COR-L47 (cell line): ENCODE results near the gene UGT1A5.
"Not testable (repeated sequence)": the region's sequence is repeated elsewhere in the genome, so short reads cannot be mapped to it uniquely, and the experiment has no call there.

ENCODE experiments used
- DNase-seq: peaks from one replicate; lab custom pipeline; 2025; lab: John Stamatoyannopoulos, UW

The UGT1A5 gene

DNA sequence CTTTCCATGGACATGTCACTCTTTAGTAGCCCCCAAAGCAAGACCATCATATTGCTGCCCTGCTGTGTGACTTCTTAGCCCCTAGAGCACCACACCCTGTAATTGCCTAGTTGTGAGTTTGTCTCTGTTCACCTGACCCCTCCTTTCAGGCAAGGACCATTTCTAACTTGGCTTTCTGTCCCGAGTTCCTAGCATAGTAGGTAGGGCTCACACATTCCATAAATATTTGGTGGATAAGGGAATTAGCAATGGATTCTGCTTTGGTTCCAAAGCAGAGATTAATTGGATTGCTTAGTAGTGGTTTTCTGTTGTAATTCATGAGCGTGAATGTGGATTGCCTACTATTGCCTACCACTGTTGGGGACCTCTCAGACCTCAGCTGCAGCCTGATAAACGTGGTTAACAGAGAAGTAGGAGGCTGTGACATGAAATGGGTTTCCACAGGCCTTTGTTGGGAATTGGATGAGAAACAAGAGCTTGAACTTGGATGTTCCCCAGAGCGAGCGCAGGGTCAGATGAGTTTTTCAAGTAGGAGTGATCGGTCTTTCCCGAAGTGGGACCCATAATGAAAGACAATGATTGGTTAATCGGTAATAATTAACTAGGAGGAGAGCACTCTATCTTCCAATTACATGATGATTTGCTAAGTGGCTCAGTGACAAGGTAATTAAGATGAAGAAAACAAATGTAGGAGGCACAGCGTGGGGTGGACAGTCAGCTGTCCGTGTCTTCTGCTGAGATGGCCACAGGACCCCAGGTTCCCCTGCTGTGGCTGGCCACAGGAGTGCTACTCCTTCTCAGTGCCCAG, 34.0 kb downstream of the UGT1A5 start:
- DNase-seq, result no peak

DNA sequence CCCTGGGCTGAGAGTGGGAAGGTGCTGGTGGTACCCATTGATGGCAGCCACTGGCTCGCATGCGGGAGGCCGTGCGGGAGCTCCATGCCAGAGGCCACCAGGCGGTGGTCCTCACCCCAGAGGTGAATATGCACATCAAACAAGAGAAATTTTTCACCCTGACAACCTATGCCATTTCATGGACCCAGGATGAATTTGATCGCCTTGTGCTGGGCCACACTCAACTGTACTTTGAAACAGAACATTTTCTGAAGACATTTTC, 34.5 kb downstream of the UGT1A5 start:
- no peak for DNase-seq

DNA sequence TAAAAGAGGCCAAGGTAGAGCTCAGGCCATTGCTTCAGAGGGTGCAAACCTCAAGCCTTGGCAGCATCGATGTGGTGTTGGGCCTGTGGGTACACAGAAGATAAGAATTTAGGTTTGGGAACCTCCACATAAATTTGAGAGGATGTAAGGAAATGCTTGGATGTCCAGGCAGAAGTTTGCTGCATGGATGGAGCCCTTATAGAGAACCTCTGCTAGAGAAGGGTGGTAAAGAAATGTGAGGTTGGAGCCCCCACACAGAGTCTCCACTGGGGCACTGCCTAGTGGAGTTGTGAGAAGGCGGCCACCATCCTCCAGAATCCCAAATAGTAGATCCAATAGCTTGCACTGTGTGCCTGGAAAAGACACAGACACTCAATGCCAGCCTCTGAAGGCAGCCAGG, 38.0 kb downstream of the UGT1A5 start:
- DNase-seq, result not testable (repeated sequence)

DNA sequence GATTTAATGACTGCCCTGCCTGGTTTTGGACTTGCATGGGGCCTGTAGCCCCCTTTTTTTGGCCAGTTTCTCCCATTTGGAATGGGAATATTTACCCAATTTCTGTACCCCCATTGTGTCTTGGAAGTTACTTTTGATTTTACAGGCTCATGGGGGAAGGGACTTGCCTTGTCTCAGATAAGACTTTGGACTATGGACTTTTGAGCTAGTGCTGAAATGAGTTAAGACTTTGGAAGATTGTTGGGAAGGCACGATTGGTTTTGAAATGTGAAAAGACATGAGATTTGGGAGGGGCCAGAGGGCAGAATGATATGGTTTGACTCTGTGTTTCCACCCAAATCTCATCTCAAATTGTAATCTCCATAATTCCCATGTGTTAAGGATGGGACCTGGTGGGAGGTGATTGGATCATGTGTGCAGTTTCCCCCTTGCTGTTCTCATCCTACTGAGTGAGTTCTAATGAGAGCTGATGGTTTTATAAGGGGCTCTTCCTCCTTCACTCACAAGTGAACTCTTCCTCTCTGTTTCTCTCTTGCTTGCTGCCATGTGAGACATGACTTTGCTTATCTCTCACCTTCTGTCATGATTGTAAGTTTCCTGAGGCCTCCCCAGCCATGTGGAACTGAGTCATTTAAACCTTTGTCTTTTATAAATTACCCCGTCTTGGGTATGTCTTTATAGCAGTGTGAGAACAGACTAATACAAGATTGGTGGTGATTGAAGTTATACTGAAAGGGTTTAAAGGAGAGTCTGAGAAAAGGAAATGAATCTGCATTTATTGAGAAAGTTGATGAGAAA, 38.7 kb downstream of the UGT1A5 start:
- DNase-seq, result not testable (repeated sequence)

DNA sequence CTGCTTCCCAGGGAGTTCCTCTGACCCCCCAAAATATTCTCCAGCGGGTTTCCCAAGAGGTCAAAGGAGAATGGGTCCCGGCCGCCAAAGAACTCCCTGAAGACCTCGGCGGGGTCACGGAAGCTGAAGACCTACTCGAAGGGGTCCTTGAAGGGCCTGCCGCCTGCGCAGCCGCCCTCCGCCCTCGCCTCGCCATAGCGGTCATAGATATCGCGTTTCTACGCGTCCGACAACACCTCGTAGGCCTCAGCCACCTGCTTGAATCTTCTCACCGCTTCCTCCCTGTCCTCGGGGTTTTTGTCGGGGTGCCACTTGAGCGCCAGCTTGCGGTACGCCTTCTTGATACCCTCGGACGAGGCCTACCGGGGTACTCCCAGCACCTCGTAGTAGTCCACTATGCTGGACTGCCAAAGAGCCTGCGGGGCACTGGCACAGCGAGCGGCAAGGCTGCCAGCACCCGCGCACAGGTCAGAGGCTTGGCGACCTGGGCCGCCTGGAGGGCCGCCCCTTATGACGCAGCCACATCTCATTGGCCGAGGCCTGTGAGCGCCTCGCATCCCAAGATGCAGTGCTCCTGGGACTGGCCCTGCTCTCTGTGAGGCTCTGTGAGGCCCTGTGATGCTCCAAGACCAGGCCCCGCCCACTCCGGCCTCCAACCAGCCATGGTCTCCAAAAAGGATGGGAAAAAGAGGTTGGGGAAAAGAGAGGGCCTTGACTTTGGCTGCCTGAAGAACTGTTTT, 42.3 kb downstream of the UGT1A5 start:
- no peak for DNase-seq

DNA sequence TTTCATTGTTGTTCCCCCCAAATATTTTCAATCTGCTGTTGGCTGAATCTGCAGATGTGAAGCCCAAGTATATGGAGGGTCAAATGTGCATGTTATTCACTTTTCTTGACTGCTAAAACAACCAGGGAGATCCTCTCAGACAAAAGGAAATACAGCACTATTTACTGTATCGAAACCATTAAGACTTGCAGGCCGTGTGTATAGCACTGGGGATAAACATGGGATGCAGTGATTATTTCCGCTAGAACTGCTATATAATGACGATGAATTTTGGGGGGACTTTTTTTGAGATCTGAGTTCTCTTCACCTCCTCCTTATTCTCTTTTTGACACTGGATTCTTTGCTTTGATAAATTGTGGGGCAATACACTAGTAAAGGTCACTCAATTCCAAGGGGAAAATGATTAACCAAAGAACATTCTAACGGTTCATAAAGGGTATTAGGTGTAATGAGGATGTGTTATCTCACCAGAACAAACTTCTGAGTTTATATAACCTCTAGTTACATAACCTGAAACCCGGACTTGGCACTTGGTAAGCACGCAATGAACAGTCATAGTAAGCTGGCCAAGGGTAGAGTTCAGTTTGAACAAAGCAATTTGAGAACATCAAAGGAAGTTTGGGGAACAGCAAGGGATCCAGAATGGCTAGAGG, 43.8 kb downstream of the UGT1A5 start:
- no peak for DNase-seq

DNA sequence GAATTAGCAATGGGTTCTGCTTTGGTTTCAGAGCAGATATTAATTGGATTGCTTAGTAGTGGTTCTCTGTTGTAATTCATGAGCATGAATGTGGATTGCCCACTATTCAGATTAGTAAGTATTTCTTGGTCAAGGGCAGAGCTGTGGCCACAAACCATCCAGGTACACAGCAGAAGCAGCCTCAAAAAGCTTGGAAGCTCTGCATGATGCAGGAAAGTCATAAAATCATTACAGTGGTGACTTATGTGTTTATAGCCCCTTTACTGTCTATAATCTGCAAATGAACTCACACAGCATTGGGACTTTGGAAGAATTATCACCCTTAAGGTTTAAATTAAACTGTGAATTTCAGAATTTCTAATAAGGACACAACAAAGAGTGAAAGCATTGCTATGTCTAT, 45.4 kb downstream of the UGT1A5 start:
- no peak for DNase-seq

DNA sequence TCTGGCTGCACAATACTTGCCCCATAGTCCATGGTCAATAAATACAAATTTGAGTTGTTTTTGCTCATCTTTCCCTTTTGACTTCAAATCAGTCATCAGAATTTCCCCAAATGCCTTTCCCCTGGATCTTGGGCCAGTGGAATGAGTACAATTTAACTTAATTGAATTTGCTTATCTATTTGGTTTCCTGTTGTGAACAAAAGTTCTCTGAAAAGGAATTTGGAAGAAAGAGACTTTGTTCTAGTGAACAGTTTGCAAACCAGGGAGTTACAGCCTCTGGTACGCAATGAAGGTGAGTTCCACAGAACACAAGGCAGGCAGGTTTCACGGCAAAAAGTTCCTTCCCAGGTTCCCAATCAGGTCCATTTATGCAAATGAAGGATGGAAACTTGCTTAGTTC, 46.1 kb downstream of the UGT1A5 start:
- DNase-seq, result no peak

DNA sequence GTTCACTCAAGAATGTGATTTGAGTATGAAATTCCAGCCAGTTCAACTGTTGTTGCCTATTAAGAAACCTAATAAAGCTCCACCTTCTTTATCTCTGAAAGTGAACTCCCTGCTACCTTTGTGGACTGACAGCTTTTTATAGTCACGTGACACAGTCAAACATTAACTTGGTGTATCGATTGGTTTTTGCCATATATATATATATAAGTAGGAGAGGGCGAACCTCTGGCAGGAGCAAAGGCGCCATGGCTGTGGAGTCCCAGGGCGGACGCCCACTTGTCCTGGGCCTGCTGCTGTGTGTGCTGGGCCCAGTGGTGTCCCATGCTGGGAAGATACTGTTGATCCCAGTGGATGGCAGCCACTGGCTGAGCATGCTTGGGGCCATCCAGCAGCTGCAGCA, 47.3 kb downstream of the UGT1A5 start, which contains the start of gene UGT1A1:
TSS of gene UGT1A1 (plus strand) at position 228 of the 400 bp plus-strand sequence. CDS start at position 246, 18 bp downstream.
- DNase-seq, result no peak

DNA sequence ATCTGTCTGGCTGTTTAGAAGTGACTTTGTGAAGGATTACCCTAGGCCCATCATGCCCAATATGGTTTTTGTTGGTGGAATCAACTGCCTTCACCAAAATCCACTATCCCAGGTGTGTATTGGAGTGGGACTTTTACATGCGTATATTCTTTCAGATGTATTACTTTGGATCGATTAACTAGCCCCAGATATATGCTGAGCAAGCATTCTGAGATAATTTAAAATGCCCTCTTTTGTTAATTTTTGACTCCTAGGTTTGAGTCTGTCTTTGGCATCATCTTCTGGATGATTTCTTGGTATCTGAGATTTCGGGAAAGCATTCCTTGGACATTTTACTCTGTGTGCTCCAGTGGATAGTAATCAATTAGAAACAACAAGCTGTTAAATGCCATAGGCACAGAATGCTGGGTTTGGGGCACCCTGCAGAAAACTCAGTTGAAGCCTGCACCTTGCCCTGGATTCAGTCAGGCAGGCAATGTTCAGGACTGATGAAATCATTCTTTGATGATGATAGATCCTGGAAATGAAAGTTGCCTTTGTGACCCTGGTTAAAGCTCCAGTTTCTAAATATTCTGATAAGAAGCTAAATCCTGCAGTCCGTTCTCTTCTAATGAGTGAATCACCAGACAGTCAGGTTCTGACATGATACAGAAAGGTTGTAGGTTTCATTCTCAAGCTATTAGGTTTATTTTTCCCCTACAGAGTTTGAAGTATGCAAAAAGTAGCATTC, 48.5 kb downstream of the UGT1A5 start:
- no peak for DNase-seq

DNA sequence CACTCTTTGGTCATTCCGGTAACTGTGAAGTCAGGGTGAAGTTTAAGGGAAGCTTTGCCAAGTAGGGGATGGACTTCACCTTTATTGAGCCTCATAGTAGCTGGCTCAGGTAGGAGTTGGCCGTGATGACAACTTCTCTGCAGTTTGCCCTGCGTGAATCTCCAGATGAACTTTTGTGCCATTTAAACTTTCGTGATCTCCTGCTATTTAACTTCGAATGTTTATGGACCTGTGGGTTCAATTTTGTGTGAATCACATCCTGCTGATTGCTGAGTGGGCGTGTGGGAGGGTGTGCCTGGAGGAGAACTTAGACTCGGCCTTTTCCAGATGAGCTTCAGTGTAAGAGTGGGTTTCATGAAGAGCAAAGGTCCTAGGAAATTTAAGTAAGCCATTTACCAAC, 51.6 kb downstream of the UGT1A5 start:
- DNase-seq, result no peak

DNA sequence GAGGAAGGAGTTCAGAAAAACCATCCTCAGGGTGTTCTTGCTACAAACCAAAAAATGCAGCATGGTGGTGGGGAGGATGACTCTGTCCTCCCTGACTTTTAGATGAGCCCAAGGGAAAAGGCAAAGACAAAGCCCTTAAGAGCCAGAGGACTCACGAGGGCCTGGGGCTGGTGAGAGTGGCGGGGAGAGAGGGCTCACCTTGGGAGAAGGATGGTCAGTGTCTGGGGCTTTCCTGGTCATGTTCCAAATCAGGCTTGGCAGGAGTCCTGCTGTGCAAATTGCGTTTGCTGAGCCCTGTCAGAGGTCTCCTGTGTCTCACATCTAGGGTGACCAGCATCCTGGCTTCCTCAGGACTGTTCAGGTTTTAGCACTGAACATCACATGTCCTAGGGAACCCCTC, 52.1 kb downstream of the UGT1A5 start:
- DNase-seq, result no peak

DNA sequence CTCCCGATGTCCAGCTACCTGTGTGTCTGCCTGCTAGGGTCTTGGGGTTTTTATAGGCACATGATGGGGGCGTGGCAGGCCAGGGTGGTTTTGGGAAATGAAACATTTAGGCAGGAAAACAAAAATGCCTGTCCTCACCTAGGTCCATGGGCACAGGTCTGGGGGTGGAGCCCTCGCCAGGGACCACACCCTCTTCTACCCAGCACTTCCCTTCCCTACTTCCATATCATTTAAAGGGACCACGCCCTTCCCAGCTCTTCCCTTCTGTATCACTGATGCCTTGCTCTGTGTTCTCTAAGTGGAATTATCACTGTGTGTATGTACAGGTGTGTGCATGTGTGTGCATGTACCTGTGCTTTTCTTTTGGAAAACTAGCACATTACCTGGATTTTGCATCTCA, 53.7 kb downstream of the UGT1A5 start:
- no peak for DNase-seq

DNA sequence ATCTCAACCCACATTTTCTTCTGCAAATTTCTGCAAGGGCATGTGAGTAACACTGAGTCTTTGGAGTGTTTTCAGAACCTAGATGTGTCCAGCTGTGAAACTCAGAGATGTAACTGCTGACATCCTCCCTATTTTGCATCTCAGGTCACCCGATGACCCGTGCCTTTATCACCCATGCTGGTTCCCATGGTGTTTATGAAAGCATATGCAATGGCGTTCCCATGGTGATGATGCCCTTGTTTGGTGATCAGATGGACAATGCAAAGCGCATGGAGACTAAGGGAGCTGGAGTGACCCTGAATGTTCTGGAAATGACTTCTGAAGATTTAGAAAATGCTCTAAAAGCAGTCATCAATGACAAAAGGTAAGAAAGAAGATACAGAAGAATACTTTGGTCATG, 55.4 kb downstream of the UGT1A5 start:
- DNase-seq, result no peak

DNA sequence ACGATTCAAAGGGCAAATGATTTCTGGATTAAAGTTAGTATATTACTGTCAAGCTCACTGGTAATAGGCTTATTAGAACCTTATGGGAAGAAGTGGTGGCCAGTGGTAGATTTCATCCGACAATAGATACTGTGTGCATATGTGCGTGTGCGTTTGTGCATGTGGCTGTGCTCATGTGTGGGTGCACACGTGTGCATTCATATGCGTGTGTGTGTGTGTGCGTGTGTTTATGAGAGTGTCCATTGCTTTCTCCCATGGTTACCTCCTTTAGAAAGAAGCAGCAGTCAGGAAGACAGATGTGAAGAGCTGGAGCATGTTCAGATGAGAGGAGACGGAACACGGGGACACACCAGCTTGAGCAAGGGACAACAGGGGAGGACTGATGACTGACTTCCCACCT, 56.6 kb downstream of the UGT1A5 start:
- DNase-seq, result no peak

DNA sequence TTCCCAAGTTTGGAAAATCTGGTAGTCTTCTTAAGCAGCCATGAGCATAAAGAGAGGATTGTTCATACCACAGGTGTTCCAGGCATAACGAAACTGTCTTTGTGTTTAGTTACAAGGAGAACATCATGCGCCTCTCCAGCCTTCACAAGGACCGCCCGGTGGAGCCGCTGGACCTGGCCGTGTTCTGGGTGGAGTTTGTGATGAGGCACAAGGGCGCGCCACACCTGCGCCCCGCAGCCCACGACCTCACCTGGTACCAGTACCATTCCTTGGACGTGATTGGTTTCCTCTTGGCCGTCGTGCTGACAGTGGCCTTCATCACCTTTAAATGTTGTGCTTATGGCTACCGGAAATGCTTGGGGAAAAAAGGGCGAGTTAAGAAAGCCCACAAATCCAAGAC, 59.4 kb downstream of the UGT1A5 start:
- DNase-seq, result no peak

DNA sequence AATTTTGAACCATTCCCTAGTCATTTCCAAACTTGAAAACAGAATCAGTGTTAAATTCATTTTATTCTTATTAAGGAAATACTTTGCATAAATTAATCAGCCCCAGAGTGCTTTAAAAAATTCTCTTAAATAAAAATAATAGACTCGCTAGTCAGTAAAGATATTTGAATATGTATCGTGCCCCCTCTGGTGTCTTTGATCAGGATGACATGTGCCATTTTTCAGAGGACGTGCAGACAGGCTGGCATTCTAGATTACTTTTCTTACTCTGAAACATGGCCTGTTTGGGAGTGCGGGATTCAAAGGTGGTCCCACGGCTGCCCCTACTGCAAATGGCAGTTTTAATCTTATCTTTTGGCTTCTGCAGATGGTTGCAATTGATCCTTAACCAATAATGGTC, 59.9 kb downstream of the UGT1A5 start:
- DNase-seq, result no peak

DNA sequence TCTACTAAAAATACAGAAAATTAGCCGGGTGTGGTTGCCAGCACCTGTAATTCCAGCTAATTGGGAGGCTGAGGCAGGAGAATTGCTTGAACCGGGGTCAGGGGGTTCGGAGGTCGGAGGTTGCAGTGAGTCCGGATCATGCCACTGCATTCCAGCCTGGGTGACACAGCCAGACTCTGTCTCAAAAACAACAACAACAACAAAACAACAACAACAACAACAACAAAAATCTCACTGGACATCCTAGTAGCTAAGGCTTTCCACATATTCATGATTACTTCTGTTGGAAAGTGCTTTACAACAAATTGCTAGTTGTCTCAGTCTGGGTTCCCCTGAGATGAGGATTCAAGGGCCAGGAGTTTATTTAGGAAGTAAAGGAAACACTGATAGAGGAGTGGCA, 61.1 kb downstream of the UGT1A5 start:
- no peak for DNase-seq

DNA sequence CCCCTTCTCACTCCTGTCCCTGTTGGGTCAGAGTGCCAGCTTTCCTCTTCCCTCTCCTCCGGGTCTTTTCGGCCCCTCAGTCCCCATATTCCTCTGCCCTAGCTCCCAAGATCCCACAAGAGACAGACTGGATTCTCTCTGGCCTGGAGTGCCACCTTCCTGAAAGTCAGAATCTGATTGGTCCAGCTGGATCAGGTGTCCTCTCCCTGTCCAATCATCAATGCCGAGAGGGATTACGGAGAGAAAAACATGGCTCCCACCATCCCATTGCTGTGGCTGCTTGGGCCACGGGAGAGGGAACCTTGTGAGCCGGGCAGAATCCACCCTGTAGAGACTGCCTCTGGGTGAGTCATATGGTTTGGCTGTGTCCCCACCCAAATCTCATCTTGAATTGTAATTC, 62.7 kb downstream of the UGT1A5 start:
- no peak for DNase-seq

DNA sequence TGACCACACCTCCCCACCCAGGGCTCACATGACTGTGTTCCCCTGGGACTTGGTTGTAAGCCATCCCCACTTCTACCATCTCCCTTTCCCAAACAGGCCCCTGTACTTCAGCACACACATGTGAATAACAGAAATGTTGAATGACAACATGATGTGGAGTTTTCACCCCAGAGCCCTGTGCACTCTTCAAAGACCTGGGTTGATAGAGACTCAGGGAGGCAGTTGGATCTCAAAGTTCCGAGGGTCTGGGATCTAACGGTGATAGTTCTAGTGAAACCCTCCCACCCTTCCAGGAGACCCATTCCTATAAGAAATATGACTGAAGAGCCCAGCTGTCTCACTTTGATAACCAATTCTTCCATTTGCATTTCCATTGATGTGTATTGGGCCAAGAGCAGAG, 65.3 kb downstream of the UGT1A5 start, which contains the start of gene MROH2A:
TSS of gene MROH2A (plus strand) at position 301 of the 400 bp plus-strand sequence. CDS start 1,029 bp downstream, outside the sequence.
- no peak for DNase-seq

DNA sequence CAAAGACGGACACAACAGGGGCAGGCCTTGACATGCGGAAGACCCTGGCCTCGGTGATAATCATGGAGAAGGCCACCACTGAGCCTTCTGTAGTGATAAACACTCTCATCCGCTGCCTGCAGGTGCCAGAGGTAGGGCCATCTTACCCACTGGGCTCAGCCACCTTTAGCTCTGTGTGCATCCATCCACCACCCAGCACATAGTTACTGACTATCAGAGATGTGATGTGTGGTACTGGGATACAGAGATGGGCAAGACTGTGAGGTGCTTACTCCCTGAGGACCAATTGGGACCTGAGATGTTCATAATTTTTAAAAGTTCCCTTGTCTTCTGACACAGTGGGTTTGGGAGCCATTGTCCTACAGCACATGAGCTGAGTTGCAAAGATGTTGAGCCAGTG, 67.0 kb downstream of the UGT1A5 start:
- no peak for DNase-seq

DNA sequence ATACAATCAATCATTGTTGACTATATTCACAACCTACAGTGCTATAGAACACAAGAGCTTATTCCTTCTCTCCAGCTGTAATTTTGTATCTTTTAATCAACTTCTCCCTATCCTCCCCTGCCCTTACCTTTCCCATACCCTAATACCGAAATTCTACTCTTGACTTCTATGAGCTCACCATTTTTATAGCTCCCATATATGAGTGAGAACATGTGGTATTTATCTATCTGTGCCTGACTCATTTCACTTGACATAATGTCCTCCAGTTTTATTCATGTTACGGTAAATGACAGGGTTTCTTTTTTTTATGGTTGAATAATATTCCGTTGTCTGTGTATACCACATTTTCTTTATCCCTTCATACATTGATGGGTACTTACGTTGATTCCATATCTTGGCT, 68.1 kb downstream of the UGT1A5 start:
- no peak for DNase-seq
